ENCODE results near the gene UVRAG. TPM values are rescaled to one million over a fixed set of nuclear protein-coding genes. Genes with fewer than 3 reads are reported as not detected.

UVRAG gene
- total and polyA plus RNA-seq, 4 donors = 8.7 to 53.2 (median 18.3) TPM

DNA sequence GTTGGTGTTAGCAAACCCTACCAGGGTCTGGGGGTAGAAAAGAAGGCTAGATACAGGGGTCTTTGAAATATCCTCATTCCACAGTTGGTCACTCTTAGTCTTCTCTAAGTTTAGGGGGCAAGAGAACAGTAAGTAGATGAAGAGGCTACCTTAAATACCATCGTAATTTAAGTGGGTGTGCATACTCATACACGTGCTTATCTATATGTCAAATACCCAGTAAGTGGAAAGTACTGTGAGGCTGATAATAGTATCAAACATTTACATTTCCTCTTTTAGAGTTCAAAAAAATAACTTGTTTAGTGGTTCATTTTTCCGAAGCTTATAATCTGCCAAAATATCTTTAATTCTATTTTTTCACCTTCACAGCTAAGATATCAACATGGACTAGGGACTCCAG lies 300.5 kb downstream of the UVRAG start:
- Histone ChIP-seq H3K27me3 (ENCODE audit: control insufficient read depth in 3 of 3, insufficient read depth in 3 of 3, low read length in 2 of 3) (no peaks in the 10 kb centered on the region), H3K36me3 (ENCODE audit: control insufficient read depth in 4 of 4, insufficient read depth in 4 of 4, low read length in 4 of 4) (peaks cover 0 to 3% (median 1%) of the 10 kb centered on the region in 4 donors), H3K9me3 (ENCODE audit: control insufficient read depth in 4 of 4, insufficient read depth in 3 of 4, low read length in 3 of 4) (peaks cover 0 to 2% (median 0%) of the 10 kb centered on the region in 4 donors), H3K27ac (ENCODE audit: low read depth in 1 of 2, low read length in 1 of 2) (no peak overlapping the region), H3K9ac (ENCODE audit: insufficient read depth in 1 of 2, low read length in 2 of 2) (no peak overlapping the region), H3K4me3 (no peak overlapping the region), H3K4me1 (ENCODE audit: control insufficient read depth in 5 of 5, insufficient read depth in 5 of 5, low read length in 5 of 5) (peaks cover 4 to 24% (median 13%) of the 10 kb centered on the region in 5 donors)
- TF ChIP-seq, protein P1, sequence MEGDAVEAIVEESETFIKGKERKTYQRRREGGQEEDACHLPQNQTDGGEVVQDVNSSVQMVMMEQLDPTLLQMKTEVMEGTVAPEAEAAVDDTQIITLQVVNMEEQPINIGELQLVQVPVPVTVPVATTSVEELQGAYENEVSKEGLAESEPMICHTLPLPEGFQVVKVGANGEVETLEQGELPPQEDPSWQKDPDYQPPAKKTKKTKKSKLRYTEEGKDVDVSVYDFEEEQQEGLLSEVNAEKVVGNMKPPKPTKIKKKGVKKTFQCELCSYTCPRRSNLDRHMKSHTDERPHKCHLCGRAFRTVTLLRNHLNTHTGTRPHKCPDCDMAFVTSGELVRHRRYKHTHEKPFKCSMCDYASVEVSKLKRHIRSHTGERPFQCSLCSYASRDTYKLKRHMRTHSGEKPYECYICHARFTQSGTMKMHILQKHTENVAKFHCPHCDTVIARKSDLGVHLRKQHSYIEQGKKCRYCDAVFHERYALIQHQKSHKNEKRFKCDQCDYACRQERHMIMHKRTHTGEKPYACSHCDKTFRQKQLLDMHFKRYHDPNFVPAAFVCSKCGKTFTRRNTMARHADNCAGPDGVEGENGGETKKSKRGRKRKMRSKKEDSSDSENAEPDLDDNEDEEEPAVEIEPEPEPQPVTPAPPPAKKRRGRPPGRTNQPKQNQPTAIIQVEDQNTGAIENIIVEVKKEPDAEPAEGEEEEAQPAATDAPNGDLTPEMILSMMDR (IDR thresholded peaks at IDR 0.05; ENCODE audit: control extremely low read depth, extremely low read depth) = no peak
- DNase-seq (no peak), ATAC-seq (ENCODE audit: insufficient read depth, low FRiP score) (no peak)
- 69 to 88% methylated on average over 3 of the region's 3 CpGs for WGBS, 2 donors

DNA sequence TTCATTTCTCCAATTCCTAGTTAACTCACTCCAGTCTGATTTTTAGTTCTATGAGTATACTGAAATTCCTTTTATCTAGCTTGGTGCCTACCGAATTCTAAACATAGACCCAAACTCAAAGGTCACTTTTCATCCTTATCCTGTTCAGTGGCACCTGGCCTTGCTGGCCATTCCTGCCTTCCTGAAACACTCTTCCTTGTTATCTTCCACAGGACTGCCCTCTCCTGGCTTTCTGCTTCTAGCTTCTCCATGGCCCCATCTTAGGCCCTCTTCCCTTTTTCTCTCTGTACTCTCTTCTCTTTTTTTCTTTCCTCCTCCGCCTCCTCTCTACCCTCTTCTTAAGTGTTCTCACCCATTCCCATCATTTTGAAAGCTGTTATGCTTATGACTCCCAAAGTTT lies 304.0 kb downstream of the UVRAG start:
- no peak for DNase-seq
- Histone ChIP-seq H3K36me3 (ENCODE audit: control insufficient read depth in 4 of 4, insufficient read depth in 4 of 4, low read length in 4 of 4) (peaks cover 0 to 2% (median 0%) of the 10 kb centered on the region in 4 donors), H3K4me3 (no peak overlapping the region), H3K27me3 (ENCODE audit: control insufficient read depth in 3 of 3, insufficient read depth in 3 of 3, low read length in 2 of 3) (no peaks in the 10 kb centered on the region), H3K4me1 (ENCODE audit: control insufficient read depth in 5 of 5, insufficient read depth in 5 of 5, low read length in 5 of 5) (peaks cover 9 to 45% (median 25%) of the 10 kb centered on the region in 5 donors), H3K9ac (ENCODE audit: insufficient read depth in 1 of 2, low read length in 2 of 2) (no peak overlapping the region), H3K9me3 (ENCODE audit: control insufficient read depth in 4 of 4, insufficient read depth in 3 of 4, low read length in 3 of 4) (no peaks in the 10 kb centered on the region), H3K27ac (ENCODE audit: low read depth in 1 of 2, low read length in 1 of 2) (no peak overlapping the region)
- WGBS, 2 donors = 61 to 86% methylated on average over 2 of the region's 2 CpGs
- ATAC-seq (ENCODE audit: insufficient read depth, low FRiP score) = no peak
- TF ChIP-seq, protein P1 (IDR thresholded peaks at IDR 0.05; ENCODE audit: control extremely low read depth, extremely low read depth) = no peak

- H3K27ac ChIP-seq (ENCODE audit: low read depth in 1 of 2, low read length in 1 of 2) = peak overlapping the region; percentile 0 to 54
- ATAC-seq (ENCODE audit: insufficient read depth, low FRiP score) = no peak
- peaks cover 0 to 2% (median 0%) of the 10 kb centered on the region in 4 donors for H3K36me3 ChIP-seq (ENCODE audit: control insufficient read depth in 4 of 4, insufficient read depth in 4 of 4, low read length in 4 of 4)
- 31 to 54% methylated on average over 4 of the region's 4 CpGs for WGBS, 2 donors
- peak overlapping the region in 1 of 2 donors; percentile 15 for H3K9ac ChIP-seq (ENCODE audit: insufficient read depth in 1 of 2, low read length in 2 of 2)
- H3K4me3 ChIP-seq = no peak overlapping the region
- peaks cover 9 to 45% (median 25%) of the 10 kb centered on the region in 5 donors for H3K4me1 ChIP-seq (ENCODE audit: control insufficient read depth in 5 of 5, insufficient read depth in 5 of 5, low read length in 5 of 5)
- TF ChIP-seq, protein P1 (IDR thresholded peaks at IDR 0.05; ENCODE audit: control extremely low read depth, extremely low read depth) = no peak
- no peaks in the 10 kb centered on the region for H3K9me3 ChIP-seq (ENCODE audit: control insufficient read depth in 4 of 4, insufficient read depth in 3 of 4, low read length in 3 of 4)
- H3K27me3 ChIP-seq (ENCODE audit: control insufficient read depth in 3 of 3, insufficient read depth in 3 of 3, low read length in 2 of 3) = no peaks in the 10 kb centered on the region
- DNase-seq = peak in 2 of 3 donors; percentile 44 to 47
Measured at GRCh38 chr11:76119779-76120178, 304.8 kb downstream of the UVRAG start.

All from lung (tissue), 12 donors.